Pancreas (tissue), 10 donors: ENCODE measurements around the gene SLC16A10. TPM values are rescaled to one million over a fixed set of nuclear protein-coding genes. Genes with fewer than 3 reads are reported as not detected.
A peak's percentile ranks its signal among the peaks of the same experiment; 100 is the strongest.

Source experiments
- ATAC-seq, 4 donors: fragments of 200-7000 bp; cut with Tn5 transposase; one replicate each; pipeline versions ENCODE4 v1.8.0 to v1.9.1; 2020; ENCODE audit warnings: mild to moderate bottlenecking in 4 of 4, moderate library complexity in 4 of 4
- DNase-seq, 6 donors: peaks; one replicate each; pipeline ENCODE4 v3.0.0-alpha.2; 2020
- FAIRE-seq: peaks from 2 replicates; lab custom pipeline; 2012; peaks lifted over from hg19 to GRCh38; lab: Jason Lieb, UNC
- H3K27ac ChIP-seq, 4 donors: fragments of 200-600 bp; sonication (generic); 1 replicate in 3 of 4; 2 replicates in 1 of 4; pipeline versions ENCODE4 v1.5.0 to v1.8.0; 2020
- H3K27me3 ChIP-seq, 4 donors: fragments of 200-600 bp; one replicate each; pipeline ENCODE4 v1.8.0; 2021
- H3K36me3 ChIP-seq, 3 donors: fragments of 200-600 bp; sonication (generic) in 1 of 3; one replicate each; pipeline versions ENCODE4 v1.5.0 to v1.8.0; 2020 to 2021
- H3K4me1 ChIP-seq, 3 donors: fragments of 200-600 bp; one replicate each; pipeline ENCODE4 v1.8.0; 2021
- H3K4me3 ChIP-seq, 4 donors: fragments of 200-600 bp; sonication (generic) in 2 of 4; one replicate each; pipeline versions ENCODE4 v1.5.0 to v1.8.0; 2020 to 2021
- H3K9me3 ChIP-seq, 4 donors: fragments of 200-600 bp; one replicate each; pipeline ENCODE4 v1.8.0; 2021
- CTCF ChIP-seq, 4 donors: fragments of 200-600 bp; sonication (generic) in 3 of 4; IDR thresholded peaks; one replicate each; pipeline versions ENCODE4 v1.5.0 to v1.8.0; 2021; ENCODE audit warnings: antibody characterized with exemption in 4 of 4
- WGBS, 2 donors: extraction: QIAGEN DNeasy Blood & Tissue Kit; methylation state at CpG; one replicate each; pipeline ENCODE4 v1.1.7; 2013; 5-methylcytosine and 5-hydroxymethylcytosine counted together
- intact Hi-C, 3 donors: fragments of 100-400 bp; cut with DNase I; formaldehyde crosslinking; loops; one replicate each; pipeline versions ENCODE4 v1.11.1 to v1.14.2; 2022
- polyA plus RNA-seq, 2 donors: library from polyadenylated mRNA; stranded (reverse); fragments of 200-250 nt; gene quantifications; one replicate each; pipeline ENCODE4 v1.2.3, GENCODE V29; 2013
- total RNA-seq, 6 donors: library from RNA; stranded (reverse); fragmentation: NEBNext Ultra II Directional in 4 of 6; extraction: Animal tissue kit (Norgen Biotek cat#: 25700) in 4 of 6; gene quantifications; one replicate each; pipeline versions ENCODE4 v1.2.1 to v1.2.4, GENCODE V29; 2021 to 2023
- donor health status: healthy with polysubstance abuse.
- donor health status: DM: no; HTN: no; CAD: no; lungs with moderate emphysema.
- donor health status: DM: no; HTN: no; CAD: no.
- donor health status: control.
- donor health status: control.
- donor health status: Bipolar disorder and iron deficiency.
- donor health status: DM: yes; HTN: yes; CAD: no.
- donor health status: DM: no; HTN: no; CAD: no.
- donor health status: DM: no; HTN: no; CAD: no.
- donor health status: DM: yes; HTN: yes; CAD: no.

The SLC16A10 gene
- total and polyA plus RNA-seq, 8 donors: 5.1 to 48.8 (median 30.0) TPM

GRCh38 chr6:111110036-111110435, 22.7 kb downstream of the SLC16A10 start:
- Histone ChIP-seq H3K9me3 (no peaks in the 10 kb centered on the region), H3K4me1 (peaks cover 8 to 40% (median 34%) of the 10 kb centered on the region in 3 donors), H3K27me3 (no peaks in the 10 kb centered on the region), H3K36me3 (no peaks in the 10 kb centered on the region), H3K27ac (no peak overlapping the region), H3K4me3 (no peak overlapping the region)
- ATAC-seq: no peak
- no peak for TF ChIP-seq CTCF (IDR thresholded peaks at IDR 0.05)
- FAIRE-seq: no peak
- WGBS, 2 donors: 88 to 90% methylated on average over 3 of the region's 3 CpGs
- DNase-seq: no peak
- intact Hi-C loops: no loop called here

GRCh38 chr6:111113336-111114086, 26.2 kb downstream of the SLC16A10 start:
- Histone ChIP-seq H3K36me3 (no peaks in the 10 kb centered on the region), H3K27me3 (no peaks in the 10 kb centered on the region), H3K4me3 (no peak overlapping the region), H3K27ac (peak overlapping the region in 2 of 4 donors; percentile 74 to 78), H3K4me1 (peaks cover 4 to 32% (median 30%) of the 10 kb centered on the region in 3 donors), H3K9me3 (no peaks in the 10 kb centered on the region)
- intact Hi-C loops: no loop called here
- DNase-seq (peak in 4 of 6 donors; percentile 43 to 63 (median 50)), FAIRE-seq (no peak), ATAC-seq (peak; percentile 78 to 95 (median 84))
- TF ChIP-seq CTCF (IDR thresholded peaks at IDR 0.05): no peak
- WGBS, 2 donors: 28 to 29% methylated on average over 7 of the region's 7 CpGs

- H3K36me3 ChIP-seq: no peaks in the 10 kb centered on the region
- no peak for DNase-seq
- no peak for FAIRE-seq
- ATAC-seq: peak in 2 of 4 donors; percentile 4 to 6
- WGBS, 2 donors: 43 to 62% methylated on average over 2 of the region's 2 CpGs
- intact Hi-C loops: no loop called here
- H3K9me3 ChIP-seq: no peaks in the 10 kb centered on the region
- no peak for TF ChIP-seq CTCF (IDR thresholded peaks at IDR 0.05)
- peak overlapping the region in 2 of 4 donors; percentile 74 to 78 for H3K27ac ChIP-seq
- no peak overlapping the region for H3K4me3 ChIP-seq
- no peaks in the 10 kb centered on the region for H3K27me3 ChIP-seq
- peaks cover 4 to 32% (median 26%) of the 10 kb centered on the region in 3 donors for H3K4me1 ChIP-seq
Measured at GRCh38 chr6:111114087-111114443, 26.8 kb downstream of the SLC16A10 start.

GRCh38 chr6:111114482-111114881, 27.2 kb downstream of the SLC16A10 start:
- no peak for DNase-seq
- Histone ChIP-seq H3K4me3 (no peak overlapping the region), H3K36me3 (no peaks in the 10 kb centered on the region), H3K4me1 (peaks cover 4 to 32% (median 26%) of the 10 kb centered on the region in 3 donors), H3K9me3 (no peaks in the 10 kb centered on the region), H3K27ac (peak overlapping the region in 2 of 4 donors; percentile 74 to 78), H3K27me3 (no peaks in the 10 kb centered on the region)
- no peak for FAIRE-seq
- 53 to 76% methylated on average over 1 of the region's 1 CpG for whole genome bisulfite sequencing, 2 donors
- ATAC-seq: no peak
- TF ChIP-seq CTCF (IDR thresholded peaks at IDR 0.05): no peak
- intact Hi-C loops: no loop called here

GRCh38 chr6:111118826-111119225, 31.5 kb downstream of the SLC16A10 start:
- H3K4me1 ChIP-seq: peaks cover 24 to 27% (median 26%) of the 10 kb centered on the region in 3 donors
- H3K36me3 ChIP-seq: no peaks in the 10 kb centered on the region
- H3K27me3 ChIP-seq: no peaks in the 10 kb centered on the region
- DNase-seq: no peak
- H3K4me3 ChIP-seq: no peak overlapping the region
- no peak overlapping the region for H3K27ac ChIP-seq
- no peak for FAIRE-seq
- intact Hi-C loops: no loop called here
- 39 to 45% methylated on average over 2 of the region's 2 CpGs for WGBS, 2 donors
- ATAC-seq: no peak
- H3K9me3 ChIP-seq: no peaks in the 10 kb centered on the region
- TF ChIP-seq CTCF (IDR thresholded peaks at IDR 0.05): no peak
